CD4-positive, alpha-beta T cell treated with Interleukin-10 for 1 hour (primary cell): Measurements from ENCODE around the gene VANGL1.
A peak's percentile ranks its signal among the peaks of the same experiment; 100 is the strongest.

Experiments
- DNase-seq: peaks from one replicate; pipeline ENCODE4 v3.0.0-alpha.2; 2020

Gene VANGL1

DNA sequence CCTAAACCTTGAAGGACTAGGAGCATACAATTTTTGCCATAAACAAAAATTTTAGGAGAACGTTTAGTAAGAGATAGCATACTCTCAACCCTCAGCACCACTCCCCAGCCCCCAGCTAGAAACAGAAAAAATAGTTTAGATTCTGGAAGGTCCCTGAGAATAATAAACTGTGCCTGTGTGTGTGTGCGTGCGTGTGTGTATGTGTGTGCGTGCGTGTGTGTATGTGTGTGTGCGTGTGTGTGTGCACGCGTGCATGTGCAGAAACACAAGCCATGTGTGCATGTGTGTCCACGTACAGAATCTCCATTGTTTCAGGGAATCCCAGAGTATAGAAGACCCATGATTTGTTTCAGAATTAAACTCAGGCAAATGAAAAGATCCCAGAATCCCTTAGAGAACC is 64.2 kb downstream of the VANGL1 start:
- no peak for DNase-seq

DNA sequence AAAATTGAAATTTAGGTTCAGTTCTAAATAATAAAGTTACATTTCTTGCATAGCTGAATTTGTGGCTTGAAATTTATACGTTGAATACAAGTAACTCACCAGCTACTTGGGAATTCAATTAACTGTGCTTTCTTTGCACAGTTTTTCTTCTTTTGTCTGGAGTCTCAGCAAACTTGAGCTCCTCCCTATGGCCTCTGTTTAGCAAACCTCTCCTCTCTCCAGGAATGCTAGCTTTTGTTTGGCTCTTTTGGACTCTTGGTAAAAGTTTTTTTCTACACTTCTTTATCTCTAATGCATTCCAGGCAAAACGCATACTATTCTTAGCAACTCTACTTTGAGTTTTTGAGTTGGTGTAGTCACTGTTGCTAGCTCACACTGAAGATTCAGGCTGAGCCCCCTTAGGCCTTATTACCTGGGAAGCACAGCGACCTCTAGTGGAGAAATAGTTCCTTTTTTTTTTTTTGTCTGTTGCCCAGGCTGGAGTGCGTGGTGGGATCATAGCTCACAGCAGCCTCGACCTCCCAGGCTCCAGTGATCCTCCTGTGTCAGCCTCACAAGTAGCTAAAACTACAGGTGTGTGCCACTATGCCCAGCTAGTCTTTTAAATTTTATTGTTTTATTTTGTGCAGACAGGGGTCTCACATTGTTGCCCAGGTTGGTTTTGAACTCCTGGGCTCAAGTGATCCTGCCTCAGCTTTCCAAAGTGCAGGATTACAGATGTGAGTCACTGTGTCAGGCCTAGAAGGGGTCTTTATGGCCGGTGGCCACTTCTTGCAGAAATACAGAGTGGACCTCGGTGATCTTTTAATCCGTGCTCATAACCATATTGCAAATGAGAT is 65.0 kb downstream of the VANGL1 start:
- DNase-seq: peak; percentile 9

DNA sequence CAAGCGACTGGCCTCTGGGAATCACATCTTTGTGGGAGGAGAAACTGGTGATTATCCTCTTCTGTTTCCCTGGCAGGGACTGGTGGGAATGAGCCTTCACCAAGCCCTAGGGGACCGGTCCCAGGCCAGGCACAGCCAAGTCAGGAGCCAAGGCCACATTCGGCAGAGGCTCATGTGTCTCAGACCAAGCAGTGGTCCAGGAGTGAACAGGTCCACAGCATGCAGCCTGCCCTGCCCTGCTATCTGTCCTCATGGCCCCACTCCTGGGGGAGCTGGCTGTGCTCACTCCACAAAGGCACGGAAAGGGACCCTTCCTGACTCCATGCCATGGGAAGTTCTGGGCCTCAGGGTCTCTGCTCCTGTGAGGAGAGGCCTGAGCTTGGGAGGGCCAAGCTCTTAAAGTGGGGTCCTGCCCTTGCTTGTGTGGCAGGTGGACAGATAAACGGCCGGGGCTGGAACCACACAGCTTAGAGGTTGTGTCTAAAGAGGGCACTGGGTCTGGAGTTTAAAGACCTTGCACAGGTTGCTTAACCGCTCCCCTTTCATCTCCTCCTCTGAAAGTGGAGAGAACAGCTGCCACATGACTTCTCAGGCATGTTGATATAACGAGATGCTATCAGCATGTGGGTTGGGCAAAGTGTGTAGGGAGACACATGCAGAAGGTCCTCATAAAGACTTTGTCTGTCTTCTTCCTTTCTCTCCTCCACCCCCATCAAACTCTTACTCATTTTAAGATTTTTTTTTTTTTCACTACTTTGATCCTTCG is 69.3 kb downstream of the VANGL1 start:
- no peak for DNase-seq

DNA sequence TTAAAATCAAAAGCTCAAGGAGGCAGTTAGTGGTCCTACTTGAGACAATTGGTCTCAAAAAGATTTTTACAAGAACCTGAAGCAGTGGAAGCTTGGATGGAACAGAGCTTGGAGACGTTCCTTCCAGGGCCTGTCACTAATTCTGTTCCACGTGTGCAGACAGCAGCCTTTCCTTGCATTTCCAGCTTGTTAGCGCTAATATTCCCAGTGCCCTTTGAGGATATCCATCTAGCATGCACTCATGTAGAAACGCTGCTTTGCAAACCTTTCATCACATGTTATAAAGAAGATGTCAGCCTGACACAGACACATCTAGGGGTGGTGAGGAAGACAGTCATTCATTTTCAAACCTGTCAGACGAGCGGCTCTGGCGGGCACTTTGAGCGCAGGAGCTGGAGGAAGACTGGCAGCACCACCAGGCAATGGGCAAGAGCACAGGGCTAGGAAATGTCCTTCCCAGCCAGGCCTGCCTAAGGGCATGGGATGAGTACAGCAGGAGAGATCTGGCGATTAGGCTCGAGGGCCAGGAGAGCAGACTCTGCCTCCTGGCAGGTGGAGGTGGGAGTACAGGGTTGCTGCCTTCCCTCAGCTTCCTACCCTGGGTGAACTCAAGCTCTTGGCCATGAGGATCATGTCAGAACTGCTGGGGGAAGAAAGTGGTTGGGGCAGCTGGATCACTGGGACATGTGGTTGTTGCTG is 71.3 kb downstream of the VANGL1 start:
- DNase-seq: no peak

DNA sequence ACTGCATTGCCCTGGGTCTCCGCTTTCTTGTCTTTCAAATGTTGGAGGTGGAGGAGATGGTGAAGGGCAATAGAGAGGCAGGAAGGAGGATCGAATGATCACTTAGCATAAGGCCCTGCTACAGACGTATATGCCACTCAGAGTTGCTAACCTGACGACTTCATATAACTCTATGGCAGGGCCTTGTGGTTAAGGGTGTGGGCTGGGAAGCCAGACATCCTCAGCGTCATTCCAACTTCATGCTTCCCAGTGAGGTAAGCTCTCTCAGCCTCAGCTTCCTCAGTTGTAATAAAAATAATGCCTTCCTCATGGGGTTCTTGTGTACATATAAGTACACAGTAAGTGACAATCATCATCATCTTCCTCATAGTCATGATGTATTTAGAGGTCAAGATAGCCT is 72.1 kb downstream of the VANGL1 start:
- no peak for DNase-seq

DNA sequence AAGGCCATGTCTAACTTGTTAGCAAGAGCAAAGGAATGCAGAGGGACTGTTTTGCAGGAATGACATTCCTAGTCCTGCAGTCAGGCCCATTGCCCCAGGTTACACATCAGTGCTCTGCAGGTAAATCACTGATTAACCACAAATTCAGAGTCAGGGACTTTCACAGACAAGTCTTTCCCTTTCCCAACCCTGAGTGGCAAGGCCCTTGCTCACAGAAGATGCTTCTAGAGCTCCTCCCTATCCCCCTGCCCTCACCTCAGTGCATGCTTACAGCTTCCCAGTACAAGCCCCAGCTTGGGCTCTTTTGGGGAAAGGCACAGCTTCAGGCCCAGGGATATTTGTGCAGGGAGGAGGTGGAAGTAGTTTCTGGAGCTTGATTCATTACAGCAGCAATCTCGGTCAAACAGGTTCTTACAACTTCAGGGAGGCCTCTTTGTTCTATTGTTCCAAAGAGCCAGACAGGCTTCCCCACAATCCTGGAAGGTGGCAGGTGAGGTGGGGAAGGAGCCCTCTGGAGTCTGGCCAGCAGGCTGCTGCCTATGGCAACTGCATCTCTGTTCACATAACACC is 72.9 kb downstream of the VANGL1 start:
- no peak for DNase-seq

DNA sequence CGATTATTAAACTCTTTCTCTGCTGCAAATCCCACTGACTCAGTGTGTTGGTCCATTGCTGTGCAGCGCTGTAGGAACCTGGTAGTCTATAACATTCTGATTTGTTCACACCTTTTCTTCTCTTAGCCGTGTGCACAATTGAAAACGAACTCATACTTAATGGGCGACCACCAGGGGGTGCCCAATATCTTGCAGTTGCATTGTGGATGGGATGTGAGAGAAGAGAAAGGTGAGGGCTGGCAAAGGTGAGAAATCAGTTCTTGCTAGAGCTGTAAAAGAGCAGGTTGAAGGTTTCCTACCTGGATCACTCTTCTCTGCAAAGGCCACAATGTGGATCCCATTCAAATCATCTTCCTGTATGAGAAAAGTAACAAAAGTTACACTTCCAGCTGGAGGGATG is 75.8 kb downstream of the VANGL1 start:
- DNase-seq: peak; percentile 12

DNA sequence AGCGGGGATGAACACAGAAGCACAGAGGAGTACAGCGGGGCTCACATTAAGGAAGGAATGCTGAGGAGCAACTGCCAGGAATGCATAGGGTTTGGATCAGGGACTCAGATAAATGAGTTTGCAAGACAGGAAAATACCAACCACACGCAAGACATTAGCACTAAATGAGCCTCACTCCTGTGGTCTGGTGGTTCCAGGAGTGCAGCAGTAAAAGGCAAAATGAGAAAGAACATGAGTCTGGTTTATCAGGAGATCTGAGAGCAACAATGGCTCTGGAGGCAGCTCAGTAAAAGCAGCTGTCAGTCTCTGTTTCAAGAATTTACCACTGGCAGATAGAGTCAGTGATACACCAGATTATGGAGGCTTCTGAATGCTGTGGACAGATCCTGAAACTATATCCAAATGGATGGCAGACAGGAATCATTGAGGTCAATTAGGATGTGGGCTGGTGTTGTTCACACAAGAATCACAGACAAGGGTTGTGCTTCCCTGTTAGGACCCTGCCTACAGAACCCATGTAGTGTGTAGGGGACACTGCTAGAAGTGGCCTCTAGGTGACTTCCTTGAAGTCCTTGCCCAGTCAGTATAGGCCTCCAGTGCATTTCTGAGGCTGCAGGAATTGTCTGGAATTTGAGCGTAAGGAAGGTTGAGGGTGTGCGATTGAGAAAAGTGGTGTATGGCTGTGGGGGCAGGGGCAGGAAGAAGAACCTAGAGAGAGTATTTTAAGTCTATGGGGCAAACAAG is 76.4 kb downstream of the VANGL1 start:
- DNase-seq: no peak

DNA sequence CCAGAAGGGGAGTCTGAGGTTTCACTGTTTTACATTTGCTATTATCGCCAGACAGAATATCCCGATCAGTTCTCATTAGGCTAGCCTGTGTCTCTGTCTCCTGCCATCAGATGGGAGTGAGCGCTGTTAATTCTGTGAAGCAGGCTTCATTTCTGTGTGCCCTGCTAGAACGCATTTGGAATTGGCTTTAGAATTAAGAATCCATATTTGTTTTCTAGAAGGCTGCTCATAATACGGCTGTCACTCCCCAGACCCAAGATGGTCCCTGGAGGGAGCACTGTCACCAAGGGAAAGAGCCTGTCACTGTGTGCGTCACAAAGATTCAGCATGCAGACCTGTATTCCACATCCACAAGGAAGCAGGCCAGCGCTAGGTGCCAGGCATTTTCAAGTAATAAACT is 77.5 kb downstream of the VANGL1 start:
- no peak for DNase-seq

DNA sequence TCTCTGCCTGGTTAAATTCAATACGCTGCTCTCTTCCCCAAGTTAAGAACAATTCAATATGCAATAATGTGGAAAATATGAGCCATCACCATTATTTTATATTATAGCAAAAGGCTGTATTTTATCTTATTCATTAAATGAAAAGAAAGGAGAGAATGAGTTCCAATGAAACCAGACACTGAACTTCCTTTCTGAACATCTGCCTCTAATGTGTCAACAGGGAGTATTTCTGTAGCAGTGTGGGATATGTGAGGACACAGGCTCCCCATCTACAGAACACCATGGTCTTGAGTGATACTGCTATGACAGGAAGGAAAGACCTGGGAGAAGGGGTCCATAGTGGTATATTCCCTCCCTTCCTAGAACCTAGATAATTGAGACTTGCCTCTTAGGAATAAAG is 80.5 kb downstream of the VANGL1 start:
- DNase-seq: no peak

DNA sequence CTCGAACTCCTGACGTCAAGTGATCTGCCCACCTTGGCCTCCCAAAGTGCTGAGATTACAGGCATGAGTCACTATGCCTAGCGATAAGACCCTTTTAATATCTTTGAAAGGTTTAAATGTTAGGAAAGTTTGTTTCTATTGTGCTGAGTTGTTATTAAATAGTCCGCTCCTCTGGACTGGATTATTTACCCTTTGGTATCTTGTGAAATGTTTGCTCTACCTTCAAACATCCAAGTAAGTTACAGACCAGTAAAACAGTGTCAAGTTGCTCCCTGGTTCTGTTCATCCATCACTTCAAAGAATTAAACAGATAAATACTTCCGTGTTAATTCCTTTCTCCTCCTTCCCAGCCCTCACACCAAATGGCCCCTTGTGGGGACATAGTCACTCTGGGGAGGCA is 82.0 kb downstream of the VANGL1 start:
- DNase-seq: no peak

DNA sequence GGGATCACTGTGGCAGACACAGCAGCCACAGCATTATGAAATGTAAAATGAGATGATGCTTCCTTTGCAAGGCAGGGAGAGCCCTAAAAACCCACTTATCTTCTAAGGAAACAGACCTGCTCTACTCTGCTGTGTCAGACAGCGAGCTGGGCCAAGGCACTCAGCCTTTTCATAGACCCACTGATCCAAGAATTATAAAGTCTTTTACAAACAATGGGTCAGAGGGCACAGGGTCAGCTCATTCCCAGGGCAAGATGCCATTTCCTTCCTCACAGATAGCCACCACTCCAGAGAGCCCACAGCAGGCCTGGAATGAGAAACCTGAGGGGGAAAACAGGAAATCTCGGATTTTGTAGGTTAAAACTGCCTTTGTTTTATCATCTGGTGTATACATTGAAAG is 83.8 kb downstream of the VANGL1 start:
- DNase-seq: no peak

DNA sequence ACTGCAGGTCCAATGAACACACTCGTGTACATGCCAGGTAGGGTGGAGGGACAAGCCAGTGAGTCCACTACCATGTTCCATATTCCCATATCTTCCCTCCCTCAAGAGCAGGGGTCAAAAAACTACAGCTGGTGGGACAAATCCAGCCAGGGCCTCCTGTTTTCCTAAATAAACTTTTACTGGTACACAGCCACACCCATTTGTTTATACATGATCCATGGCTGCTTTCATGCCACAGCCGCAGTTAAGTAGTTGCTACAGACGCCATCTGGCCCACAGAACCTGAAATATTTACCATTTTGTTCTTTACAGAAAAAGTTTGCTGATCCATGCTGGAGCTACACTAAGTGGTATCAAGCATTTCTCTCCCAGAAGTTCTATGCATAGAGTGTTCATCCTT is 84.4 kb downstream of the VANGL1 start:
- no peak for DNase-seq

DNA sequence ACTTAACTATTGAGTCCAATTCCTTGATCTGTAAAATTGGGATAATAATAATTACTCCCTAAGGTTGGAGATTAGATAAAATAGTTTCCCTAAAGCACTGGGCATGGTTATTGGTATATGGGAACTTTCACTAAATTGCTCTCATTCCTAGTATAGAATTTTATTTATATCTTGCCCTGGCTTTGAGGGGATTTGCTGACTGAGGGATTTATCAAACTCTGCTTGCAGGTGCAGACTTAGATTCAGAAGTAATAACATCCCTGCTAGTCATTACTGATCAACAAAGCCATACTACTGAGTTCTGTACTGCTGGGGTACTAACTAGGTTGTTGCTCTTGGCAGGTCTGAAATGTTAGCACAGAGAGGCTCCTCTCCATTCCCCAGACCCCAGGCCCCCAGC is 84.8 kb downstream of the VANGL1 start:
- DNase-seq: no peak

DNA sequence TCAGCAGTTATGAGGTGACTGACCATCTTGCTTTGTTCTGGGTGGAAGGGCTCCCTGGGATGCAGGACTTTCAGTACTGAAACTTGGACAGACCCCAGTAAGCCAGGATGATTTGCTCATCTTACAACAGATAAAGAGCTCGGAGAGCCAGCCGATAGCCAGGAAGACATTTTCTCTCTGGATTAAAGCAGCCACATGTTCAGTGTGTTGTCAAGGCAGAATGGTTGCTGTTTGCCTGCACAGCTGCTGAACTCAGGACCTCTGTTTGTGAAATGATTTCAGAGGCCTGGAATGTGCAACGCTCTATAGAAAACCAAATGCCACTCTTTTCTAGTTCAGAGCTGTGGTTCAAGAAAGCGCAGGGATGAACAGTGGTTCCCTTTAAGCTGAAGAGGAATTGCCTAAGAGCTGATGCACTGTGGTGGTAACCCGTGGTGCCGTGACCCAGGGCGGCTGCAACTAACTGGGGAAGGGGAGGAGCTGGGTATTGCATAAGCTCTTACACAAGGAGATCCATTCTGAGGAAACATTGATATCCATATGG is 86.0 kb downstream of the VANGL1 start:
- no peak for DNase-seq

DNA sequence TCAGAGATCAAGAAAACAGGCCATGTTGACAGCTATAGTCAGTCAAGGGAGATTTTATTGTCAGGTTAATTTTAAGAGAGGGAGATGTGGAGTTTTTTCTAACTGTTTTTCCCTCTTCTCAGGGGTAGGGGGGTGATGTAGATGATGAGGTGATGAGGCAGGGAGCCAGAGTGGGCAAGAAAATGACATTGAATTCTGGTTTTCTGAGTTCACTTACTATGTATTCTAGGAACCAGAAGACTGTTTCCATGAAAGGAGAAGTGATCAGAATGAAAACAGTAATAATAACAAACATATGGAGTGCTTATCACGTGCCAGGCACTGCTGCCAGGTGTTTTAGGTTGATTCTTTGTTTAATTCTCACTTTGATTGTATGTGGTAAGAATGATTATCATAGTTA is 86.6 kb downstream of the VANGL1 start:
- no peak for DNase-seq

DNA sequence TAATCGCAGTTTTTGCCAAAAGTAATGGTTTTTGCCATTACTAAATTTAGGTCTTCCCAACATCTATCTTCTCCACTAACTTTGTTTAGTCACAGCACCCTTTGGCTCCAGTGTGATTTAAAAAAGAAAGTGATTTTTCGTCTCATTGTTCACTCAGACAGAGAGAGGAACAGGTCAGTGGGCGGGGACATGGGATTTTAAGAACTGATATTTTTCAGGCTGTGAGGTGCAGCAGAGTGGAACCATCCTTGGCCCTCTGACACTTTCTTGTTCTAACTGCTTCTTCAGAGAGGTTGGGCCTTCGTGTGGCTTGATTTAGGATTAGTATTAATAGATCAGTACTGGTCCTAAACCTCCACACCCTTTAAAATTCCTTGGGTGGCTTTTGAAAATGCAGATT is 88.0 kb downstream of the VANGL1 start:
- no peak for DNase-seq

DNA sequence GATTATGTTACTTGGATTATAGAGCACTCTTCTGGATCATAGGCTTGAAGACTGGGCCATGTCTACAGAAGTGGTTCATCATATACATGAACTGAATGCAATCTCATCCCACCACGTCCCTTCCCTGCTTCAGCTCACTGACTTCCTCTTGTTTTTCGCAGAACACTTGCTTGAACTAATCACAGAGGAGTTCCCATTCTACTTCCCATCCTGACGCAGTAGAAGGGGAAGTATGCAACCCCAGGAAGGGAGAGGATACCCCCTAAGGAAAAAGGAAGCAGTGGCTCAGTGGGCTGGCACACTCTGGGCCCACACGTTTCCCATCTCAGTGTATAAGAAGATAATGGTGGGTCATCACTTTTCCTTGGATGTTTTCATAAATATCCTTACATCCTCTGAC is 90.5 kb downstream of the VANGL1 start:
- DNase-seq: no peak

DNA sequence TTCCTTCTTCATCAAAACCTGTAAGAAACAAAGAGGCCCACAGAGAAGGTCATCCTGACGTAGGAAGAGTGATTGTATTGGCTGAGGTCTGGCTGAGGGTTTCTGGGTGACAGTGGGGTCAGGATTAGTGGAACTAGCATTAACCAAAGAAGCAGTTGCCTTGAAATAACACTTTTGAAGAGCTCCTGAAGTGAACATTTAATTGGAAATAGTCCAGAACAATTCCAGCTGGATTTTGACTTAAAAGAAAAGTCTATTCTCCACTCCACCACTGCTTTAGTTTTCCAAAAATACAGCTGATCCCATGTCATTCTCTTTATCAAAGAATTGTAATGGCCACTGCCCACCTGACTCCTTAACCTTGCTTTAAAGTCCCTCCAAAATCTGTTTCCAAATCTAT is 99.0 kb downstream of the VANGL1 start:
- DNase-seq: no peak

DNA sequence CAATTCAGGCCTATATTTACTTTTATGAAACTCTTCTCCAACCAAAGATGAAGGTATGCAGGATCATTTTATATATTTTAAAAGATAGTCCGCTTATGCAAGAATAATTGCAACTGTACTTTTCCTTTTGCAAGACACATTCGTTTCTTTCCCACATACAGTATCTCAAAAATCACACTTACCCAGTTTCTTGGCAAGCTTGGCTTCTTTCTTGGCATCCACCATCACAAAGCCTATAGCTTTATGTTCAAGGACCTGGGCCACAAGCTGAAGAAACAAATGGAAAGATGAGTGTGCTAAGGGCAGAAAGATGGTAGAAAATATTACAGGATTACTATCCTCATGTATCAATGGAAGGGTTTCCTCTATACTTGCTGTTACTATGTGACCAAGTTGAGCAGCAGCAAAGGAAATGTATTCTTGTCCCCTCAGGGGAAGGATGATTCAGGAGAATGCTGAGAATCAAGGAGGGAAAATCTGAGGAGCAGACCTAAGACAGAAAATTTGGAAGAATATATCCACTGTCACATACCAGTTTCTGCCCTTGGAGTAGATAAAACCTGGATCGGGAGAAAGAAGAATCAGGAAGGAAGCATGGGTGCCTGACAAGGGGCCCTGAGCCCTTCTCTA is 103.0 kb downstream of the VANGL1 start:
- no peak for DNase-seq

DNA sequence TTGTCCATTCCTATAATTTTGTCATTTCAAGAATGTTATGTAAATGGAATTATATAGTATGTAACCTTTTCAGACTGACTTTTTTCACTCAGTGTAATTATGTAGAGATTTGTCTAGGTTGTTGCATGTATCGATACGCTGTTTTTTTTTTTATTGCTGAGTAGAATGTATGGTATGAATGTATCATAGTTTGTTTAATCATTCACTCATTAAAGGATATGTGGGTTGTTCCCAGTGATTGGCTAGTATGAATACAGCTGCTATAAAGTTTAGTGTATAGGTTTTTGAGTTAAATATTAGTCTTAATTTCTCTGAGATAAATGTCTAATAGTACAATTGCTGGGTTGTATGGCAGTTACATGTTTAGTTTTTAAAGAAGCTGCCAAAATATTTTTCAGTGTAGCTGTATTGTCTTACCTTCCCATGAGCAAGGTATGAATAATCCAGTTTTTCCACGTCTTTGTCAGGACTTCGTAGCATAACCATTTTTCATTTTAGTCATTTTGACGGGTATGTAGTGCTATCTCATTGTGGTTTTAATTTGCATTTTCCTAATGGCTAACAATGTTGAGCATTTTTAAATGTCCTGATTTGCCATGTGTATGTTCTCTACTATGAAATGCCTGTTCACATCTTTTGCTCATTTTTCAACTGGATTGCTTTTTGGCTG is 104.4 kb downstream of the VANGL1 start:
- DNase-seq: no peak
